ENCODE measurements around the gene EIF1.
"Not testable (repeated sequence)": the region's sequence is repeated elsewhere in the genome, so short reads cannot be mapped to it uniquely, and the experiment has no call there.

The EIF1 gene

DNA sequence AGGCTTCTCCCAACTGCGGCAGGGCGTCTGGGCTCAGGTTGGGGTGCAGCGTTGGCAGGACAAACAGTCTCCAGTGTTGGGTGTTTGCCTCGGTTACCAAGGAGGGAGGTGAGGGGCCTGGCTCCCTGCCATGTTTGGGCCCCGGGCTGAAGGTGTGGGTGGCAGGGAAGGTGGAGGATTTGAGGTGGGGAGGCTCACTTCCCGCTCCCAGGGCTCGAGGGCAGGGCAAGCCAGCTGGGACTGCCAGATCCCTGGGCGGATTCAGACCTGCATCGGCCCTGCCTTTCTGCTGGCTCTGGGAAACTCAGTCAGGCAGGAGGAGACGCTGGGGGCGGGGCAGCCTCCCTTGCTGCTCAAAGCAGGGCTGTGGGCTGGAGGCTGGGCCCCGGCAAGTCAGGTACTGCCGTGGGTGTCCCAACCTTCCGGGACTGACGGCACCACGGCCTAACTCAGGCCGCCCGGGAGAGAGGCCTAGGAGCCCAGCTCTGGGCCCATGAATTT is 33.0 kb upstream of the EIF1 start:
- DNase-seq (ENCODE audit: low read depth in 1 of 2, low spot score in 1 of 2), result no peak

DNA sequence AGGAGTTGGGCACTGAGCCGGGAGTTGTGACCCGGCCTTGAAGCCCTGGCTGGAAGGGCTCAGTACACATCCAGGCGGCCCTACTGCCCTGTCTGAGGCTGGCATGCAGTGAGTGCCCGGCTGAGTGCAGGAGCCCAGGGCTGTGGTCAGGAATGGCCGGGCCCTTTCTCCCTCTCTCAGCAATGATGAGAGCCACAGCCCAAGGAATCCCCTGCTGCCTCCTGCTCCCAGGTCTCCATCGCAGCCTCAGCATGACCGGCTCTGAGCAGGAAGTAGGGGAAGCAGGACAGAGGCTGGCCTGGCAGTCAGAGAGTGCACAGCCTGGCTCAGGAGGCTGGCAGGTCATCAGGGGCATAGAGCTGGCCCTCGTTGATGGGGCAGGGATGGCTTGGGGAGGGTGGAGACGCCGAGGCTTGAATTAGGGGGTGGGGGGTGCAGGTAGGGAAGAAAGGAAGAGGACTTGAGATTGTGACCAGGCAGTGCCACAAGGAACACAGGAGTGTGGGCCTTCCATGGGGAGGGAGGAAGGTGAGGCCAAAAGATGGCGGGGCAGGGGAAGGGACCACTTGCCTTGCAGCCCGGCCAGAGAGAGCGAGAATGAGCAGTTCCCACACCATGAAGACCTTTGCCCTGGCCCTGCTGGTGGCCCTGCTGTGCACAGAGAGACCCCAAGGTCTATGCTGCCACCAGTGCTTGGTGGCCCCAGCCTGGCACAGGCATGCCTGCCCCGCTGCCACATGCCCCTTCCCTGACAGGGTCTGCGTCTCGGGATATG is 32.2 kb upstream of the EIF1 start:
- DNase-seq (ENCODE audit: low read depth in 1 of 2, low spot score in 1 of 2), result no peak

- no peak for DNase-seq (ENCODE audit: low read depth in 1 of 2, low spot score in 1 of 2)
These were observed 31.4 kb upstream of the EIF1 start for GRCh38 chr17:41657176-41657754.

DNA sequence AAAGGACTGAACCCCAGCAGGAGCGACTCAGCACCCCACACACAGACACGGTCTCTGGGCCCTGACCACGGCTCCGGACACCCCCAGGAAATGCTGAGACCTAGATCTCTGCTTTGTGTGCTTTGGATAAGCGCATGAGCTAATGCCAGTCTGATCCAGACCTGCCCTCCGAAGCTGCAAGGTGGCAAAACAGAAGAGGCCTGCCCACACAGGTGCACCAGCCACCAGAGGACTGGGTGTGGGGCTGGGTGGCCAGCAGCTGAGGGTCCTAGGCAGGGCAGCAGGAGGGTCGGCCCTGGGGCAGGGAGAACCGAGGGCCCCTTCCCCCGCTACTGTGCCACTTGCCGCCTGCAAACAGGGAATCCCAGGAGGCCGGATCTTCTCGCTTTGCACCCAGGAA is 30.7 kb upstream of the EIF1 start:
- no peak for DNase-seq (ENCODE audit: low read depth in 1 of 2, low spot score in 1 of 2)

DNA sequence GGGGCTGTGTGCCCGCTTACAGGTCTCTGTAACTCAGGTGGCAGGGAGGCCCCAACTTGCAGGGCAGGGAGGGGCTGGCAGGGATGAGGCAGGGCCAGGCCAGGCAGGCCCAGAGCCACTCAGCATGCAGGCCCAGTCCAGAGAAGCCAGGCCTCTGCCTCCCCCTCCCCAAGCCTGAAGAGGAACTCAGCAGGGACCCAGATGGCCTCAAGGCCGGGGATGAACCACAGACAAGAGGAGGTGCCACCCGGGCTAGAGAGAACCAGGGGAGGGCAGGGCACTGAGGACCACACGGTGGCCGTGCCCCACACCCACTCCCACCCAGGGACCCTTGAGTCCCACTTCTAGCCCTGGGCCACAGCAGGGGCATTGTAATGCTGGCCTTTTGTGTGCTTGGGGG is 29.8 kb upstream of the EIF1 start:
- no peak for DNase-seq (ENCODE audit: low read depth in 1 of 2, low spot score in 1 of 2)

GRCh38 chr17:41659427-41660212 is 29.1 kb upstream of the EIF1 start:
- DNase-seq (ENCODE audit: low read depth in 1 of 2, low spot score in 1 of 2), result no peak

GRCh38 chr17:41660221-41660711 is 28.4 kb upstream of the EIF1 start:
- no peak for DNase-seq (ENCODE audit: low read depth in 1 of 2, low spot score in 1 of 2)

DNA sequence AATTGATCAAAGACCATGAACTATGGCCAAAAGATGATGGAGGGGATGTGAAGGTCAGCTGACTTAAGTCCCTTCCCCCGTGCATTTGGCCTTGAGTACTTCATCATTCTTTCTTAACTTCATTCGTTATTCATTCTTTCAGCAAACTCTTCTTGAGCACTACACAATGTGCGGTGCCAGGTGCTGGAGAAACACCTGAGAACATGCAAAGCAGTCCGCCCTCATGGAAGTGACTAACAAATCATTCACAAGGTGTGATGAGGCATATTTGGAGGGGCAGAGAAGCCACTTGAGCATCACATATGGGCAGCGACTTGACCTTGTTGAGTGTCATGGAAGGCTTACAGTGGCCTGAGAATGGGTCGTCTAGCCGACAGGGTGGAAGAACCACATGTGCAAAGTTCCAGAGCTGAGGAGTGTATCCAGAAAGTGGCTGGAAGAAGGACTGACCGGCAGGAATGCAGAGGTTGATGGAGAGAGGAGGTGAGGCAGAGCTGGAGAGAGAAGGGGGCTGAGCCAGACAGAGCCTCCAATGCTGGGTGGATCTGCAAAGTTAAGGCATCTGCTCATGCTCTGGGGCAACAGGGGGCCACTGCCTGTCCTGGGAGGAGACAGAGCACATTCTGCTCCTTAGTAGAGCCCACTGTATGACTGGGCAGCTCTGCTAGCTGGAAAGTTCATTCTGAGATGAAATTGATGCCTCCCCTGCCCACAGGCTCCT is 25.1 kb upstream of the EIF1 start:
- DNase-seq (ENCODE audit: low read depth in 1 of 2, low spot score in 1 of 2), result no peak

DNA sequence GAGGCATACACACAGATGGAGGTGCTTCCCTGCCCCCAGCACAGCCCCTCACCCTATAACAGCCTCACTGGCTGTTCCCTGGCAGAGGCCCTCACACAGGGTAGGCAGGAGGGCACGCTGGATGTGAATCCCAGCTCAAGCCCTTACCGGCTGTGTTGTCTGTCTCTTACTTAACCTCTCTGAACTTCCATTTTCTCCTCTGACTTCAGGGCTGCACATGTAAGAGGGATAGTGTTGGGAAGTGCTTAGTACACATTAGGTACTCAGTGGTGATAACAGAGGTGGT is 24.6 kb upstream of the EIF1 start:
- DNase-seq (ENCODE audit: low read depth in 1 of 2, low spot score in 1 of 2), result no peak

DNA sequence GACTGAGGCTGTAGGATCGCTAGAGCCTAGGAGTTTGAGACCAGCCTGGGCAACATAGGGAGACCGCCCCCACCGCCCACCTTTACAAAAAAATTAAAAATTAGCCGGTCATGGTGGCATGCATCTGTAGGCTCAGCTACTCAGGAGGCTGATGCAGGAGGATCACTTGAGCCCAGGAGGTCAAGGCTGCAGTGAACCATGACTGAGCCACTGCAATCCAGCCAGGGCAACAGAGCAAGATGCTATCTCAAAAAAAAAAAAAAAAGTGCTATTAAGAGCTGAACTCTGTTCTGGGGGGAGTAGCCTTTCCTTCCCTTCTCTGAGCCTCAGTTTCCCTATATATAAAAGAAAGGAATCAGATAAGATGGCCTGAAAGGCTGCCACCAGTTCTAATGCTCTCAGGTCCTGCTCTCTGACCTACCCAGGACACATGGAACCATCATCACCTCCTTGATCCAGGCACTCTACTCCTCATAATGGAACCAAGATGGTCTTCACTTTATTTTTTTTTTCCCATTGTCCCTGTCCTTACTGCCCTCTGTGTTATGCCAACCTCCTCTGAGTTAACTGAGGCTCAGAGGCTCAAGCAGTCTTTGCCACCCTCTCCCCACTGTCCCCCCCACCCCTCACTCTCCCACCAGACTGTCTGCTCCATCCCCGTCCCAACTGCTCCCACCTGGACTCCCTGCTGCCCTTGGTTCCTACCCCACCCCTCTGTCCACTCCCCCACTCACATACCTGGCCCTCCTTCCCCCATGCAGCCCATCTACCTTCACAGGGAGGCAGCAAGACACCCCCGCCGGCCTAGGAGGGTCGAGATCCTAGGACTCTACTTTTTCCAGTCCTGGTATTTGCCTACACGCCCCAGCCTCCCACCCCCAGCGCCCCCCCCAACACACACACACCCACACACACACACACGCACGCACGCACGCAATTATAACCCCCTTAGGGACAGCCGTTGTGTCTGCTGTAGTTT is 23.8 kb upstream of the EIF1 start:
- DNase-seq (ENCODE audit: low read depth in 1 of 2, low spot score in 1 of 2), result no peak

GRCh38 chr17:41665566-41666236 is 23.0 kb upstream of the EIF1 start:
- peak; percentile 84 to 88 for DNase-seq (ENCODE audit: low read depth in 1 of 2, low spot score in 1 of 2)

- peak; percentile 50 for DNase-seq (ENCODE audit: low read depth in 1 of 2, low spot score in 1 of 2)
These were observed 22.4 kb upstream of the EIF1 start for GRCh38 chr17:41666237-41666641.

DNA sequence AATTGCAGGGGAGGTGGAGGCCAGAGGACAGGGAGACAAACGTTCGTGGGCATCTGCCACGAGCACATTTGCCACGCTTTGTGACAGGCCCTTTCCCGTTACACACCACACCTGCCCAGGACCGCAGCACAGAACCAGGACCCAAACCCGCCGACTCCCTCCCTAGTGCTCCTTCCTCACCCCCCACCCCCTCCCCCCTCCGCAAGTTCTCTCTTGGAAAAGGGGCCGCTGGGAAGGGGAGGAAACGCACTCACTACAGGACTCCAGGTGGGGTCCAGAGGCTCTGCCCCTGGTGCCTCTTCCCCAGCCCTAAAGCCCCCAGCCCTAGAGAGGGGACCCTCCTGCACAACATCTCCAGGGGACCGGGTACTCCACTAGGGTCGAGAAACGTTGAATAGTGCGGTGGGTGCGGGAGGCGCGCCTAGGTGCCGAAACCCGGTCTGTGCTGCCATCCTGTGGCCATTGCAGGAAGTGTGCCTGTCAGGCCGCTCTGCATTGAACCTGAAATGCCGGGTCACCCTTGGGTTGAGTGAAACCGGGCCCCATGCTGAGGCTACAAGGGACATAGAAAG is 21.9 kb upstream of the EIF1 start:
- peak; percentile 71 to 82 for DNase-seq (ENCODE audit: low read depth in 1 of 2, low spot score in 1 of 2)

DNA sequence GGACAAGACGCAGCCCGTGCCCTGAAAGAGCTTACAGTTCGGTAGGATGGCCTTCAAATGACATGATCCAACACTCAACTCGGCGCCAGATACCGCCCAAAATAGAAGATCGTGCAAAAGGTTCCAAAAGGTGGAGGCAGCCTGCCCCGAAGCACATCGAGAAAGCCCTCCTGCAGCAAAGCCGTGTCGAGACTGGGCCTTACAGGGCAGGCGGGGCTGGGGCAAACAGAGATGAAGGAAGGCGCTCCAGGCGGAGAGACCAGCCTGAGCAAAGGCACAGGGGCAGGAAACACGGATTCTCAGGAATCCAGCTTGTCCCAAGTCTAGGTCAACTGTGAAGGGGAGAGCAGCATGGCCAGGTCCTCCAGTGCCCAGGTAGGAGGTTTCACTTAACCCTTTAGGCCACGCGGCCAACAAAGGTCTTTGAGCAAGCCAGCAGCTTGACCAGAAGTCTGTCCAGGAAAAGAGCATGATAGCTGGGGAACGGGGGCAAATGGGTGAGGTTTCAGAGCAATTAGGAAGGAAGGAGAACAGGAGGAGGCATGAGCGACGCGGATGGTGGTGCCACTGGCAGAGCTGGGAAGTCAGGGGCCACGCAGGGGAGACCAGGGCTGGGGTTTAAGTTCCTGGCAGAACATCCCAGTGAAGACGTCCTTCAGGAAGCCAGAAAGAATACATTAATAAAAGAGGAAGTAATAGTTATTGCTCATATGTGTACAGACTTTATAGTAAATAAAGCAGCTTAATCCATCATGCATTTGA is 21.2 kb upstream of the EIF1 start:
- no peak for DNase-seq (ENCODE audit: low read depth in 1 of 2, low spot score in 1 of 2)

- DNase-seq (ENCODE audit: low read depth in 1 of 2, low spot score in 1 of 2), result no peak
These were observed 16.5 kb upstream of the EIF1 start for GRCh38 chr17:41672153-41672552.

GRCh38 chr17:41675157-41676057 is 13.3 kb upstream of the EIF1 start:
- not testable (repeated sequence) for DNase-seq (ENCODE audit: low read depth in 1 of 2, low spot score in 1 of 2)

- no peak for DNase-seq (ENCODE audit: low read depth in 1 of 2, low spot score in 1 of 2)
These were observed 12.6 kb upstream of the EIF1 start for GRCh38 chr17:41676058-41676419.

Measured in stimulated activated CD4-positive, alpha-beta T cell treated with anti-CD3 and anti-CD28 coated beads, Interleukin-15, amount 100 ng/mL, for 1 hour (primary cell).